Lower leg skin (tissue), 4 donors: ENCODE measurements around the gene BAIAP2. TPM values are rescaled to one million over a fixed set of nuclear protein-coding genes. Genes with fewer than 3 reads are reported as not detected.

Source experiments
- DNase-seq, 2 donors: peaks; one replicate each; pipeline ENCODE4 v3.0.0-alpha.2; 2019; ENCODE audit warnings: low spot score in 2 of 2
- H3K4me3 ChIP-seq: fragments of 200-600 bp; sonication (generic); 2 replicates; pipeline ENCODE4 v1.5.1; 2017; ENCODE audit warnings: mild to moderate bottlenecking, low read depth; ENCODE audit not compliant: poor library complexity, severe bottlenecking
- CTCF ChIP-seq, 3 donors: fragments of 450-650 bp; IDR thresholded peaks; one replicate each; pipeline ENCODE4 v1.5.1; 2016; ENCODE audit warnings: antibody characterized with exemption in 3 of 3, mild to moderate bottlenecking in 3 of 3, moderate library complexity in 2 of 3
- POLR2A ChIP-seq, 2 donors: fragments of 450-650 bp; IDR thresholded peaks; one replicate each; pipeline ENCODE4 v1.6.1; 2016 to 2017; ENCODE audit warnings: antibody characterized with exemption in 2 of 2, mild to moderate bottlenecking in 1 of 2, moderate library complexity in 1 of 2
- WGBS, 2 donors: methylation state at CpG; one replicate each; pipeline ENCODE4 v1.1.5; 2018; 5-methylcytosine and 5-hydroxymethylcytosine counted together
- intact Hi-C: fragments of 100-400 bp; cut with DNase I; formaldehyde crosslinking; loops from one replicate; pipeline ENCODE4 v1.15.0; 2023; ENCODE audit warnings: low total_unique reads
- total RNA-seq, 4 donors: library from RNA; depleted of rRNA; stranded (reverse); fragments of >200 nt; gene quantifications; one replicate each; pipeline ENCODE4 v1.1.0, GENCODE V29; 2016

BAIAP2 gene
- total RNA-seq, 4 donors from 2014 or later = 190 to 308 (median 224) TPM

DNA sequence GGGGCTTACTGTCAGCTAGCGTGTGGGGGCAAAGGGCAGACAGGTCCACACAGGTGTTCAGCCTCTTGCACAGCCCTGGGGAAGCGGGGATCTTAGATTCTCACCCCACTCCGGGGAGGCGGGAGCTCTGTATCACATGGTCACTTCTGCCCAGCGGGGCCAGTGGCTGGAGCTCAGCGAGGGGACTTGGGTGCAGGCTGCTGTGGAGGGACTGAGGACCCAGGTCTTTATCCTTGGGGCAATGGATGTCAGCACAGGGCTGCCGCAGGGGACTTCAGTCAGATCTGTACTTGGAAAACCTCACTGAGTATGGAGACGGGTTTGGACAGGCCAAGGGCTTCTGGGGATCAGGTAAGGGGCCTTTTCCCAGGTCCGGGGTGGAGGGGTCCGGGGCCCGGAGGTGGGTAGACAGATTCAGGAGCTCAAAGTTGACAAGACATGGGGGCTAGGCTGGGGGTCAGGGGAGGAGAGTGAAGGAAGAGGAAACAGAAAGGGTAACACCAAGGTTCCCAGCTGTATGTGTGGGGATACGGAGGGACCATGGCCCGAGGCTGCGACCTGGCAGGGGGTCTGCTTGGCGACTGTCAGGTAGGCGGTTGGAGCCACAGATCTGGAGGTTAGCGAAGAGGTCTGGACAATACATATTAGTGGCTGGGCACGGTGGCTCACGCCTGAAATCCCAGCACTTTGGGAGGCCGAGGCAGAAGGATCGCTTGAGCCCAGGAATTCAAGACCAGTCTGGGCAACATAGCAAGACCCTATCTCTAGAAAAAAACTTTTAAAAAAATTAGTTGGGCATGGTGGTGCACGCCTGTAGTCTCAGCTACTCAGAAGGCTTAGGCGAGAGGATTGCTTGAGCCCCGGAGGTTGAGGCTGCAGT, 15.1 kb upstream of the BAIAP2 start:
- intact Hi-C loops = loop anchor here (5.0 to 10.0 kb wide), 3 partner anchors 77 to 475 kb away; partner anchors contain the start of genes NDUFAF8 and TEPSIN
- TF ChIP-seq POLR2A (IDR thresholded peaks at IDR 0.05) (no peak), CTCF (IDR thresholded peaks at IDR 0.05) (no peak)
- H3K4me3 ChIP-seq = no peak overlapping the region
- DNase-seq = no peak
- WGBS, 2 donors = 86 to 91% methylated on average over 19 to 22 of the region's 24 CpGs

DNA sequence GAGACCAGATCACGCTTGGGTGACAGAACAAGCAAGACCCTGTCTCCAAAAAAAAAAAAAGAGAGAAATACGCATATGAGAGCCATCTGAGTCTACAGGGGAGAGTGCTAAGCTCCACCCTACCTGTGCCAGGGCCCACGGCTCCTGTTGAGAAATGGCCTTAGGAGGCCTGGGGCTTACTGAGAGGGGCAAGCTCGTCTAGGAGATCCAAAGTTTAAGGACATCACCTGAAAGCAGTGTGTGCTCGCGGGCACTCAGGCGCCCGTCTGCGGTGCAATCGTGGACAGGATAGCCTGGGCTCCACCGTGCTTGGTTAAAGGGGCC, 14.5 kb upstream of the BAIAP2 start:
- WGBS, 2 donors = 81 to 85% methylated on average over 11 of the region's 11 CpGs
- TF ChIP-seq CTCF (IDR thresholded peaks at IDR 0.05) (no peak), POLR2A (IDR thresholded peaks at IDR 0.05) (no peak)
- H3K4me3 ChIP-seq = no peak overlapping the region
- no peak for DNase-seq
- intact Hi-C loops = loop anchor here (5.0 to 10.0 kb wide), 2 partner anchors 77 to 214 kb away; partner anchors contain the start of genes NDUFAF8 and TEPSIN

- no peak for DNase-seq
- intact Hi-C loops = loop anchor here (5.0 to 10.0 kb wide), 2 partner anchors 76 to 214 kb away; partner anchors contain the start of genes NDUFAF8 and TEPSIN
- 35 to 38% methylated on average over 22 to 24 of the region's 24 CpGs for WGBS, 2 donors
- no peak overlapping the region for H3K4me3 ChIP-seq
- TF ChIP-seq POLR2A (IDR thresholded peaks at IDR 0.05) (no peak), CTCF (IDR thresholded peaks at IDR 0.05) (no peak)
Measured at GRCh38 chr17:81020767-81021497, 14.0 kb upstream of the BAIAP2 start.

DNA sequence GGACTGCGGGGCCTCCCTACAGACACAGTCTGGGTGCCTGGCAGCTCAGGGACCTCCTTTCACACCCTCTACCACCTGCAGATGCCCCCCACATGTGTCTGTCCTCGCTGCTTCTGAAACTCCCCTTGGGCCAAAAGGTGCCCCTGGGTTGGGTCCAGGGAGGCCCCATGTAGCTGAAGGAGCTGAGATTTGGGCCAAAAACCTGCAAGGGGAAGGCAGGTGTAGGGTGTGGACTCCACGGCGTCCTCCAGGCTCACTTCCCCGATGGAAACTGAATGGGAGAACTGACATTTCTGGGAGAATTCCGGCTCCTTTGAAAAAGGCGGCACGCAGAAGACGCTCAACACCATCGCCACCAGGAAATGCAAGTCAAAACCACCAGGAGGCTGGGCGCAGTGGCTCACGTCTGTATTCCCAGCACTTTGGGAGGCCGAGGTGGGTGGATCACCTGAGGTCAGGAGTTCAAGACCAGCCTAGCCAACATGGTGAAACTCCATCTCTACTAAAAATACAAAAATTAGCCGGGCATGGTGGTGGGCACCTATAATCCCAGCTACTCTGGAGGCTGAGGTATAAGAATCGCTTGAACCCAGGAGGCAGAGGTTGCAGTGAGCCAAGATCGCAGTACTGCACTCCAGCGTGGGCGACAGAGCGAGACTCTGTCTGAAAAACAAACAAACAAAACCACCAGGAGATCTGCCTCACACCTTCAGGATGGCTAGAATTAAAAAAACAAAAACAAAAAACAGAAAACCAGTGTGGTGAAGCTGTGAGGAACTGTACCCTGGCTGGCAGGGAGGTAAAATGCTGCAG, 13.2 kb upstream of the BAIAP2 start:
- WGBS, 2 donors = 90 to 93% methylated on average over 19 of the region's 19 CpGs
- H3K4me3 ChIP-seq = no peak overlapping the region
- no peak for DNase-seq
- no peak for TF ChIP-seq CTCF (IDR thresholded peaks at IDR 0.05)
- TF ChIP-seq POLR2A (IDR thresholded peaks at IDR 0.05) = no peak
- intact Hi-C loops = loop anchor here (5.0 to 10.0 kb wide), 2 partner anchors 76 to 213 kb away; partner anchors contain the start of genes NDUFAF8 and TEPSIN

DNA sequence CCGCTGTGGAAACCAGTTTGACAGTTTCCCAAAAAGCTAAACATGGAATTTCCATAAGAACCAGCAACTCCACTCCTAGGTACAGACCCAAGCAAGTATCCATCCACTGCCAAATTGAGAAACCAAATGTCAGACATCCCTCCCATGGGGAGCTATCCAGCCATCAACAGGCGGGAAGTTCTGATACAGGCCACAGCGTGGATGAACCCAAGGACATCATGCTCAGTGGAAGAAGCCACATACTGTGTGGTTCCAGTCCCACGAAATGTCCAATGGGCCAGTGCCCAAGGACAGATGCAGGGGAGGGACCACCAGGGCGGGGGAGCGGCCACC, 12.6 kb upstream of the BAIAP2 start:
- TF ChIP-seq CTCF (IDR thresholded peaks at IDR 0.05) = no peak
- no peak for TF ChIP-seq POLR2A (IDR thresholded peaks at IDR 0.05)
- no peak for DNase-seq
- intact Hi-C loops = loop anchor here (5.0 to 10.0 kb wide), 2 partner anchors 75 to 212 kb away; partner anchors contain the start of genes NDUFAF8 and TEPSIN
- 85 to 89% methylated on average over 5 to 6 of the region's 6 CpGs for WGBS, 2 donors
- H3K4me3 ChIP-seq = no peak overlapping the region
